Choroid plexus epithelial cell (primary cell): ENCODE results near the gene ADAMTS18.

Source experiments
- DNase-seq: peaks from one replicate; pipeline ENCODE4 v3.0.0-alpha.2; 2010; ENCODE audit warnings: low read depth
- H3K4me3 ChIP-seq: 2 replicates; pipeline ENCODE4 v1.5.1; 2011; ENCODE audit warnings: low read depth, mild to moderate bottlenecking, control low read depth, low read length, moderate library complexity
- TF ChIP-seq, protein P1 (sequence below): conservative IDR thresholded peaks from 2 replicates; pipeline ENCODE4 v1.5.1; 2011; ENCODE audit warnings: low read depth, mild to moderate bottlenecking, control low read depth, inconsistent platforms, low read length, moderate library complexity

ADAMTS18 gene

DNA sequence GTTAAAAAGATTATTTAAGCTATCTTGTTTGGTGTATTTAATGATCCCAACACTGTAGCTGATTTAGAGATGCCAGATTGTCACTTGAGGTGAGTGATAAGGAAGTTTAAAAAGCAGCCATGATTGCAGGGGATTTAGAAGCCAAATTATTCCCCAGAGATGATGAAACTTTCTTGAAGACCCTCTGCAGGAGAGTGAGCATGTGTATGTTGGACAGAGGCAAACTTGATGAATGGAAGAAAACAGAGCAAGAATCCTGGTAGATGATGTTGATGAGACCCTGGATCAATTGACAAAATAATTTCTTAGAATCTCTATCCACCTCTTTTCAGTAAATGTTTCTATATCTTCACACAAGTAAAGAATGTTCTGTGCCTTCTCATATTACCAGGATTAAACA lies 14.4 kb upstream of the ADAMTS18 start:
- H3K4me3 ChIP-seq, result no peak overlapping the region
- TF ChIP-seq, protein P1, sequence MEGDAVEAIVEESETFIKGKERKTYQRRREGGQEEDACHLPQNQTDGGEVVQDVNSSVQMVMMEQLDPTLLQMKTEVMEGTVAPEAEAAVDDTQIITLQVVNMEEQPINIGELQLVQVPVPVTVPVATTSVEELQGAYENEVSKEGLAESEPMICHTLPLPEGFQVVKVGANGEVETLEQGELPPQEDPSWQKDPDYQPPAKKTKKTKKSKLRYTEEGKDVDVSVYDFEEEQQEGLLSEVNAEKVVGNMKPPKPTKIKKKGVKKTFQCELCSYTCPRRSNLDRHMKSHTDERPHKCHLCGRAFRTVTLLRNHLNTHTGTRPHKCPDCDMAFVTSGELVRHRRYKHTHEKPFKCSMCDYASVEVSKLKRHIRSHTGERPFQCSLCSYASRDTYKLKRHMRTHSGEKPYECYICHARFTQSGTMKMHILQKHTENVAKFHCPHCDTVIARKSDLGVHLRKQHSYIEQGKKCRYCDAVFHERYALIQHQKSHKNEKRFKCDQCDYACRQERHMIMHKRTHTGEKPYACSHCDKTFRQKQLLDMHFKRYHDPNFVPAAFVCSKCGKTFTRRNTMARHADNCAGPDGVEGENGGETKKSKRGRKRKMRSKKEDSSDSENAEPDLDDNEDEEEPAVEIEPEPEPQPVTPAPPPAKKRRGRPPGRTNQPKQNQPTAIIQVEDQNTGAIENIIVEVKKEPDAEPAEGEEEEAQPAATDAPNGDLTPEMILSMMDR, result no peak
- no peak for DNase-seq

DNA sequence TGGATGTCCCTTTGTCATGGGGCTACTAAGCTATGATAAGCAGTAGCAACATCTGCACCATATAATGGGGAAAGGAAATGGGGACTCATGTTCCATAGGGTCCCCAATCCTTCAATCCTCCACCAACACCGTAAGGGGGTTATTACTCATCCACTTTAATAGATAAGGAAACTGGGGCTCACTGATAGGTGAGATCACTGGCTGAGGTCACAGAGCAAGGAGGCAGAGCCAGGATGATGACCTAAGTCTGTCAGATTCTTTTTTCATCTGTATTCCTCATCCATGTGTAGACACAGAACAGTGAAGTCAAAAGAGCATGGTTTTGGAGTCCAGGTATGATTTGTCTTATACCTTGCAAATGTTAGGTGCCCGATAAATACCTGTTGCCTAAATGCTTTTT lies 10.5 kb upstream of the ADAMTS18 start:
- TF ChIP-seq, protein P1, result no peak
- no peak for DNase-seq
- H3K4me3 ChIP-seq, result no peak overlapping the region

GRCh38 chr16:77444147-77444460 lies 9.3 kb upstream of the ADAMTS18 start:
- TF ChIP-seq, protein P1, result no peak
- DNase-seq, result no peak
- H3K4me3 ChIP-seq, result no peak overlapping the region

GRCh38 chr16:77443357-77444146 lies 8.7 kb upstream of the ADAMTS18 start:
- no peak for DNase-seq
- TF ChIP-seq, protein P1, result no peak

DNA sequence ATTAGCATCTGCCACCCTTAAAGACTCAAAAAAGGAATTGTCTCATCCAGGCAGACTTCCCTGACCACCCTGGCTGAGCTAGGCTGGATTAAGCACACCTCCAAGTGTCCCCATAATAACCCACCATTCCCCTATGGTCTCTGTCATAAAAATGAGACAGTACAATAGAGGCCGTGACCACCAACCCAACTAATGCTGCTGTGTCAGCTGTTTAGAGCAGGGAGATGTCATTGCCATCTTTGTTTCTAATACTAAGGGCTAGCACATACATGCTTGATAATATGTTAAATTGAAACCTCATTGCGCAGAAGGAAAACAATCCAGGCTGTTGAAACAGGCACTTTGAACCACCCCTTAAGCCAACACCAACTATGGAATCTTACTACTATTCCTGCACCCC lies 7.2 kb upstream of the ADAMTS18 start:
- TF ChIP-seq, protein P1, result no peak
- DNase-seq, result no peak
- no peak overlapping the region for H3K4me3 ChIP-seq

More at GRCh38 chr16:77443357-77444146, 8.7 kb upstream of the ADAMTS18 start:
- no peak overlapping the region for H3K4me3 ChIP-seq

GRCh38 chr16:77439106-77439505 lies 4.3 kb upstream of the ADAMTS18 start:
- no peak overlapping the region for H3K4me3 ChIP-seq
- TF ChIP-seq, protein P1, result no peak
- no peak for DNase-seq

DNA sequence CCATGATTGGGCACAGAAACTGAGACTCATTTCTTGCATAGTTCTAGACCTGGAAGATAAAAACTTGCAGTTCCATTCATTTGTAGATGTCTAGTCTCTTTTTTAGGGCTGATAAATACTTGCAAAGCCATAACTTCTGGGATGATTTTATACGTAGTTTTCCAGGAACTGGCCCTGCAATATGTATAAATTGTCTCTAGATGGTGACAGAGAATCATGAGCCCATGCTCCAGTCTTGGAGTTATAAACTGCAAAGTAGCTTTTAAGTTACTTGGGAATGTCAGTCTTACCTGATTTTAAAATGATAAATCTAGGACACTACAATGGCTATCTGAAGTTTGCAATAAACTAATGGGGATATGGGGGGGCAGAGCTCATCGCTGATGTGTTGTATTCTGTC lies 3.0 kb upstream of the ADAMTS18 start:
- H3K4me3 ChIP-seq, result no peak overlapping the region
- peak; percentile 74 for DNase-seq
- TF ChIP-seq, protein P1, result peak; percentile 63
